Stimulated activated naive CD4-positive, alpha-beta T cell treated with Interleukin-2 at 50 U/mL for 16 hours (primary cell): ENCODE results near the gene PELI2.
A peak's percentile ranks its signal among the peaks of the same experiment; 100 is the strongest.

Experiments used
- DNase-seq: peaks from one replicate; lab custom pipeline; 2025; lab: John Stamatoyannopoulos, UW

Gene PELI2

DNA sequence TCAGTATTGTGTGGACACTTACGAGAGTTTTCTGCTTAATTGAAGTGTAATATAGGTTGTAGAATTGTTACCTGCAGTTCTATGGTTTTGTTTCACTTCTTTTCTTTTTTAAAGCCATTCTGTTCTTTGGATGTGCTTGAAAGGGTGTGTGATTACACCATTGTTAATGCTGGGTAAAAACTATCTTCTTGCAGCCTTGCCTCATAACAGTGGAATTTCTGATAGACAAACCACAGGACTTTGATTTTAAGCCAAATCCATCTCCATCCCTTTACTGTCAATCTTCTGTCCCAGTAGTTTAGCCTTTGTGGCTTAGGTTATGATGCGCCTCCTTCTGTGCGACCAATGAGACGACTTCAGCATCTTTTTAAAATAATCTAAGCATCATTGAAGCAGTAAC lies 182.3 kb downstream of the PELI2 start:
- no peak for DNase-seq

DNA sequence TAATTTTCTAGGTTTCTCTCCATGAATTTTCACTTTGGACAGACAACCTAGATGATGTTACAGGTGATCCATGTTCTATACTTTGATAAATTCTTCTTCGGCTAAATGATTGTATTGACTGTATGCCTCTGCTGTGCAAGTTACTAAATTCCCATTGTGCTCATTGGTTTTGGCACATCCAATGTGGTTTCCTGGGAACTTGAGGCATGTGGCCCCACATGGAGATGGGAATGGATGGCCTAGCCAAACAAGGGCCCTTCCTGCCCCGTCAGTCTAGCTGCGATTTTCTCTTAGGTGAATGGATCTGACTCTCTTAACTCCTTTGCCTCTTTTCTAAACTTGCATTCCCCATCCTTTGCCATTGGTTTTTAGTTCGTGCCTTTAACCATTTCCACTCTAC lies 186.2 kb downstream of the PELI2 start:
- no peak for DNase-seq

DNA sequence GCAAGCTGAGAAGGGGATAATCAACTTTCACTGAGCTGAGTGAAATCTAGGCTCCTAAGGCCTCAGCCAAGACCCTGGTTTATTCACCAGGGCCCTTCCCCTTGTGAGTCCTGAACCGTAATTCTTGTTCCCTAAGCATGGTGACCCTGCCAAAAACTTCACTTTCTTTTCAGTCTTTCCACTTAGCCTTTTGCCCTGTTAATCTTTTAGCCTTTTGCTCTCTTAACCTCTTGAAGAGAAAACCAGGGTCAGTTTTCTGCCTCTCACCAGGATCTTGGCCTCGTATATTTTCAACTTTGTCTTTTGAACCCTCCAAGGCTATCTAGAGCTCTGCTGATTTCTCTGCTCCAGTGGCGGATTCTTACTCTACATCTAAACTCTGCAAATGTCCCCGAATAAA lies 191.0 kb downstream of the PELI2 start:
- DNase-seq = no peak

DNA sequence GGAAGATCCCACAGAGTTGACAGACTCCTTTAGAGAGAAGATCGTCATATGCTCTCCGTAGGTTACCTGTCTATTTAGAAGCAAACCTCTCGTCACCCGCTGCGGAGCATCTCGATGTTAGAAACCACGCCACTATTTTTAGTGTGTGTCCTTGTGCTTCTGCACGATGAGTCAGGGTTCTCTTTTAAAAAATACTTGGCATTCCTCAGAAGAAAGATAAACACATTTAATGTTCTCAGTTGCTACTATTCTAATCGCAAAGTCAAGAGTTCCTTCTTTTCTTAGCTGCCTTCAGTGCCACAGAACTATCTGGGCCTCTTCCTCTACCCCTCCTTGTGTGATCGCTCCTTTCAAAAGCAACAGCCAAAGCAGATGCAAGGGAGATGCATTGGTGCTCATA lies 192.4 kb downstream of the PELI2 start:
- no peak for DNase-seq

DNA sequence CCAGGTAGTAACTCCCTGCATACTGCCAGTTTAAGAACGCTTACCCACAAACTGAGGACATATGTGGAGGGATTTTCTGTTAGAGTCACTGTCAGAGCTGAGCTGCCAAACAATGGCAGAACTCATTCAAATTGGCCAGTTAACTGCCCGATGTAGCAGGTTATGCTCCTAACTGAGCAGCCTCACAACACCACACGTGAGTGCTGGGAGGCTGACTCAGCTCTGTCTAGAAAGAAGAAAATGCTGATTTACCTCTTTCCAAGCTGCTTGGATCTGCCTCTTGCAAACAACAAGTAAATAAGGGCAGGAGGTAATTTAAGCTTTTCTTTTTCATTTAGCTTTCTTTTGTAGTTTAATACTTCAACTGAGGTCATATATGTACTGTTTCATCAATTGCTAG lies 195.6 kb downstream of the PELI2 start:
- no peak for DNase-seq

DNA sequence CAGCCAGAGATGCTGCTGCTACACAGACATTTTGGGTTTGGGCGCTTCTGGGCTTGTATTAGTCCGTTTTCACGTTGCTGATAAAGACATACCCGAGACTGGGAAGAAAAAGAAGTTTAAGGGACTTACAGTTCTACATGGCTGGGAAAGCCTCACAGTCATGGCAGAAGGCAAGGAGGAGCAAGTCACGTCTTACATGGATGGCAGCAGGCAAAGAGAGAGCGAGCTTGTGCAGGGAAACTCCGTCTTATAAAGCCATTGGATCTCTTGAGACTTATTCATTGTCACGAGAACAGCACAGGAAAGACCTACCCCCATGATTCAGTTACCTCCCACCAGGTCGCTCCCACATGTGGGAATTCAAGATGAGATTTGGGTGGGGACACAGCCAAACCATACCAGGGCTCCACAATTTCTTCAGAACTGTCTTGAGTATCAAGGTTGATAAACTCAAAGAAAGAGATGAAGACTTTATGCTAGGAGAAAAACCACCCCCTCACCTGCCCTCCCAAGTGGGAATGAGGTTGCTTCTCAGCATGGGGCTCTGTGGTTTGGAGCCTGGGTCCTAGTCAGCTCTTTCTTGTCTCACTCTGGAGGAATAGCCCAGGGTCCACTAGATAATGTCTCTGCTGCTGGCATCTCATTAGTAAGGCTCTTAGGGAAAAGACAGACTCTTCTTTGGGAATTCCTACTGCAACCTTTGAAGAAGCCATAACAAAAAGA lies 200.3 kb downstream of the PELI2 start:
- no peak for DNase-seq

DNA sequence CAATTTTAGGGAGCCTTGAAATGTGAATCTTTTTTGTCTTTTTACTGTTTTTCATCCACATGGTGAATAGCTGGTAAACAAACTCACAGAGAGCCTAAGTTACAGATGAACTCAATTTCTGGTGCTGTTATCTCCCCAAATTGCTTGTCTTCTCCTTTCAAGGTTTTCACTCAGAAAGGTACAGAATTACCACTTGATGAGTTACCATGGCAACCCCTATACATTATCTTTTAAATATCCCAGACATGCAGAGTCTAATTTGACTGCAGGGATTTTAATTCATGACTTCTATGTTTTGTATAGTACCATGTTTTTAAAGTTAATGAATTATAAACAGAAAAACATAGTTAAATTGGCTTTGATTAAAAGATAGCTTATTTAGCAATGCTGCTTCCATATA lies 203.7 kb downstream of the PELI2 start:
- DNase-seq = no peak

DNA sequence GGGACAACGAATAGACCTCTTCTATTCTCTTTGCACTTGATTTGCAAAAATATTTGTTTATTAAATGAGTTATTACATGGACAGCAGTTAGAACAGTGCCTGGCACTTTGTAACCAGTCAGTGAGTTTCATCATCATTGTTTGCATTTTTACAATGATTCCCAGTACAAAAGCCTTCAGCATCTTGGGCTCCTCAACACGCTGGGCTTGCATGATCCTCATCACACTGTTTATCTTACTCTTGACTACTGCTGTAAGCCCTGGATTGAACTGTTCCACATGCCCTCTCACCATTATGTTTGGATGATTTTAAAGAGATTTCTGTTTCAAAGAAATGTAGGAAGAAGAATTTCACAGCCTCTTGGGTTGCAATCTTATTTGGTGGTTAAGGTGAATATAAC lies 204.3 kb downstream of the PELI2 start:
- no peak for DNase-seq

DNA sequence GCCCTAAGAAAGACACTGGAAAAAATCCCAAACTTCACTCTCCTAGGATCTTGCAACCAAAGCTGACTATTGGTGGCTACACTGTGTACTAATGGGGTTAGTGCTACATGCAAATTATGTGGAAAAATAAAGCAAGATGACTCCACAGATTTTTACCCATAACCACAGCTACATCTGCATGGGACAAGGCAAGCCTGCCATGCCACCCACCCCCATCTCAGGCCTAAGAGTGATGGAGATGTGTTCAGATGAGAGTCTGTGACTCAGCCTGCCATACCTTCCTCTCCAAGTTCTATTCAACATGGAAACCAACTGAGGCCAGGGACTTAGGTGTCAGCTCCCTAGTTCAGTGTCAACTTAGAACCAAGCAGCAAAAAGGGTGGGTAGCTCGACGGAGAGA lies 206.2 kb downstream of the PELI2 start:
- no peak for DNase-seq

DNA sequence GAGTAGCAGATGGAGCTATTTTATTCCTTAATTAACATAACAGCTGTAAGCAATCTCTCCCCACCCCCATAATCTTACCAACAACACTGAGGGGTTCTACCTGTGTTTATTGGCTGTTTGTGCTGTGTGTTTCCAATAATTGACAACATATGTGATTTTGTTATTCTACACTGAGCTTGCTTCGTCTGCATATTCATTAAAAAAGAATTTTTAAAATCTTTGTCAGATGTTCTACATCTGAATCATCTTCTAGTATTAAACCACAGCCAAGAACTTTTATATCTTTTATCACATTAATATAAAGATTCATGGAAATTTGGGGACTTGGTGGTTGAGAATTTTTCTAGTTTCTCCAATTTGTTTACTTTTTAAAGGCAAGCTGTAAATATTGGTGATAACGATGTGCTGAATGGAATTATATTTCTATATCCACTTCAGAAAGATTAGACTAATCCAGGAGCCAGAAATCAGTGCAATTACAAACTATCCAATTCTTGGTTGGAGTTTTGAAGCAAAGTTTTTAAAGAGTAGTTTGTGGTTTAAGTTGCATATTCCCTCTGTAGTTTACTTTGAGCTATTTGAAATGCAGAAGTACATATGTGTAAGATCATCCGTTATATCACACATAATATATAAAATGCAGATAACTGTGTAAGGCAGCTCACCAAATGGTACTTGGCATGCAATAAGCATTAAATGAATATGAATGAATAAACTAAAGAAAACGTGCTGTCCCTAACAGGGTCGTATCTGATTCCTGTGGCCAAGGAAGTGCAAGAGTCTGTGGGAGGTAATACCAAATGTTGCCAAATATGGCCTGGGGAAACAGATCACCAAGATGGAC lies 206.9 kb downstream of the PELI2 start:
- no peak for DNase-seq

DNA sequence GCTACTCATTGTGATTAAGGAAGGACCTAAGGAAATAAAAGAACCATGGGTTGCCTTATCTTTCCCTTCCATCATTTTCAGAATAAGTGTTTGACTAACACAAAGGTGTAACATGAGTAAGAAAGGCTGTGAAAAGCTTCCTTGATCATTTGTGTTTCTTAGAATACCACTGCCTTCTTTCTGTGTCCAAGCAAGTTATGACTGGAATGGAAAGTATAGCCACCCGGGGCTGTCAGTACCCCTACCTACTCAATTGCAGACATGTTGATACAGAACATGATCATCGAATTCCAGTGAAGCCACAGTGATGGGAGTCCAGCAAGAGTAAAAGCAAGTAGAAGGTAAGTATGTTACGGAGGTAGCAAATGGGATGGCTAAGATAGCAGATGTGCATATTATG lies 209.8 kb downstream of the PELI2 start:
- no peak for DNase-seq

DNA sequence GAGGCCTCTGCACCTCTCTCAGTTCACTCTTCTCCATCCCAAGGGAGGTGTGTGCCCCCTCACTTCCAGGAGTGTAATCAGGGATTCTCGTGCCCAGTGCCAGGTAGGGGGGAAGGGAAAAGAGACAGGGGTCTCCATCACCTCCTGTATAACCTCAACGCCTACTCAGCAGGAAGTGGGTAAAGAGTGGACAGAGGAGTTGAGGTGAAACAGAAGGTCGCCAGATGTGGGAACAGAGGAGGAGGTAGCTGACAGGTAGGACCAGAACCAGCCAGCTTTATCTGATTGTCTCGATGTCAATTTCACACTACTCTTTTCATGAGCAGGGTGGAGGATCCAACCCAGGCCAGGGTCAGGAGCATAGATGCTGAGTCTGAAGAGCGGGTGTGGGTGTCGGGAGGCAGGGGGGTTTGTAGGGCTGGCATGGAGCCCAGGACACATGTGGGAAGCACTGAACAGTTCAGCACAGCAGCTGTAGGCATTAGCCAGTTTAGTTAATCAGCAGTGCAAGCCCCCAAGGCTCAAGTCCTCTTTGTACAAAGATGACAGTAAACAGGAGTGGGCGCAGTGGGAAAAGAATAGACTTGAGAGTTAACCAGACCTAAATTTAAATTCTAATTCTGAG lies 213.5 kb downstream of the PELI2 start:
- DNase-seq = no peak

DNA sequence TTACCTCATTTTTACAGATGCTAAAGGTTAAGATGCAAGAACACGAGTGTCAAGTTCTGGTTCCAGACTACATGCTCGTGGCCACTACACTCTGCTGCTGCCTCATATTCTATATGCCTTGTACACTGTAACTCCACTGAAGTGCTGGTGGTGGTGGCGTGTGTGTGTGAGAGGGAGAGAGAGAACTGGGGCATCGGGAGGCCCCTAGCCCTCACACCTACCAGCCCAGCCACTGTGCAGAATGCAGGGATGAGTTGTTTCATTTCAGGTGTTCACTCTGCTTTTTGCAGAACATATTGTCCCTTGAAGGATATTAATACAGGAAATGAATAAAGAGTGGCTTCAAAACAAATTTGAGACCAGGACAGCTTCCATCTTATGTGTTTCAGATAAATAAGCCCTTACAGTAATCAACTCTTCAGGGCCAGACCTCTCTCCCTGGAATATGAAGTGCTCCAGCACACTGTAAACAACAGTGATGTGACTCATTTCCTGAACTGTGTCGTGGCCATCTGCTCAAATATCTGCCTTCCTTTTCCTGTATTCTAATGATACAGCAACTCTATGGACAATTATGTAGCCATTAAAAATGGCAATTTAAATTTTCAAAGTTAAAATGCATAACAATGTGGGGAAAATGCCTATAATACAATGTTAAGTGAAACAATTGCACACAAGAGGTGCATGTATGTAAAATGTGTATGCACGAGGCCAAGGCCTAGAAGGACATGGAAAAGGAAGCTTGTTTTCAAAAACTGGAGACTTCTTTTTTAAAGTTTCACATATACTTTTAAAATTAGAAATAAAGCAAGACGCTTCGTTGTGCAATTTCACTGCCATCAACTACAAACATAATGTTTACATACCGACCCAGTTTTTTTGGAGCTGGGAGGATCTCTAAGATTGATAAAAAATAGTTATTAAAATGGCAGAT lies 215.4 kb downstream of the PELI2 start:
- no peak for DNase-seq

DNA sequence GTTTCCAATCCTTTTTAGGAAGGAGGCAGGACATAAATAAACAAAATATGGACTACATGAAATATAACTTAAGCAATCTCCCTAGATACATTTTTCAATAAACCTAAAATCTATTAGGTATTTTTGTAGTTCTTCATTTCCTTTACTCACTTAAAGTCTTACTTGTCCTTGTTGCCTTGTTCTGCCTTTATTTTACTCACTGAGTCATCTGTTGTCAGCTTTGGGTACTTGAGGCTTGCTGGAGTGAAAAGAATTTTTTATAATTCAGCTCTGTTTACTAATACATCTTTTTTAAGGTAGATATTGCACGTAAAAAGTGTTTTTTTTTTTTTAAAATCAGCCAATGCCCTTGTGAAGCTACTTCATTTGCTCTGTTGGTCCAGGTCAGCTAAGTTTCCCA lies 216.2 kb downstream of the PELI2 start:
- DNase-seq = no peak

DNA sequence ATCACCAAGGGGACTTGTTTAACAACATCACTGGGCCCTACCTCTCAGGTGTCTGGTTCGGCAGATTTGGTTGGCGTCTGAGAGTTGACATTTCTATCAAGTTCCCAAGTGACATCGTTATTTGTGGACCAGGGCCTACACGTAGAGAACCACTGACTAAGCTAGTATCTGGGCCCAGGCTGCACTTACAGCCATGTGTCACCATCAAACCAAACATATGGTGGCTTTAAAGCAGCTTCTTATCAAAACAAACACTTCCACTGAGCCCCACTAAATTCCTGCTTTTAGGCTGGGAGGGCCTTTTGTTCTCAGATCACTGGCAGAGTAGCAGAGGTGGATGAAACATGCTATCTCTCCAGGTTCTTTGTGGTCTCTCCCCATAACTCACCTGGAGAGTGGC lies 220.5 kb downstream of the PELI2 start:
- no peak for DNase-seq

DNA sequence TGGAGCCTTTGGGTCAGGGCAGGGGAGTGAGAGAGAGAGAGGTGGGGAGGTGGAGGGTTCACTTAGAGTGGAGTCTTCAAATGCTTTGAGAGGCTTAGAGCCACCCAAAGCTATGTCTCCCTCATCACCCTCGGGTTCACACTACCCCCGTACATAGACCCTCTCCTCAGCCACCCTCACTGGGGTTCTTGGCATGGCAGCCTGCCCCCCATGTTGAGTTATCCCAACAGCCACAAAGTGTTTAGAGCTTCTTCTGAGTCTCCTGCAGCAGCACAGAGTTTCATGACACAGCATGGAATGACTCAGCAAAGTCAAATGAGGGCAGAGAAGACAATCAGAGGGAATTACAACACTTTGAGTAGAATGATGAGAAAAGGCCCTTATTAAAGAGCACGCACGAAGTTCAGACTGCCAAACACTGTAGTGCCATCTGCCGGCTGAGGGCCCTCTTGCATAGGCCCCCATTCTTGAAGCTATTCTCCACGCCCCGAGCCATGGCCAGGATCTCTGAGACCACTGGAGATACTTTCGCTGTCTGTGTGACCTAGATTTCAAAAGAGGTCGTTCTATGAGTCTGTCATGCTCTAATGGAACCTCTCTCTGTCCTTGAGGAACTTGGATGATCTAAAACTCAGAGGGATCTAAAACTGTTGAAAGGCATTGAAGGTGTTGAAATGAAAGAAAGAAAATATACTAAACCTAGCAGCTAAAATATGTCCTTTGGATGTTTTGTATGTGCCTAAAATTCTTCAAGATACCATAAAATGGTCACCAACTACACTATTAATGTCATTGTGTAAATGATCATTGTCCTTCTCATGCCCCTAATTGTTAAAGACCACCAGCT lies 221.9 kb downstream of the PELI2 start:
- DNase-seq = peak; percentile 27

DNA sequence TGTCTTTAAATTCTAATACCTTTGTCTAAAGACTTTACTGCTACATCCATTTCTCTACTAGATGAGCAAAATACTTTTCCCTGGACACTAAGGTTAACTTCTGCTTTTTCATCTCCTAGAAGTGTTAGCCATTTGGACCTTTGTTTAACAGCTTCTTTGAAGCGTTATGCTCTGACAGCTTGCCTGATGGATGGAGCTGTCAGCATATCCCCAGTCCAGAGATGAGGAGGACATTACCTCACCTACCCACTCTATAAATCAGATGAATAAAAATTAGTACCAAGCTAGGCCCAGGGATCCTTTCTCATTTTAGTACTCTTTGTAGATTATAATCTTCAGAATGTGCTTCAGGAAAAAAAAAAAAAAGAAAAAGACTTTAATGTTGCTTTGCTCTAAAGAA lies 222.7 kb downstream of the PELI2 start:
- no peak for DNase-seq

DNA sequence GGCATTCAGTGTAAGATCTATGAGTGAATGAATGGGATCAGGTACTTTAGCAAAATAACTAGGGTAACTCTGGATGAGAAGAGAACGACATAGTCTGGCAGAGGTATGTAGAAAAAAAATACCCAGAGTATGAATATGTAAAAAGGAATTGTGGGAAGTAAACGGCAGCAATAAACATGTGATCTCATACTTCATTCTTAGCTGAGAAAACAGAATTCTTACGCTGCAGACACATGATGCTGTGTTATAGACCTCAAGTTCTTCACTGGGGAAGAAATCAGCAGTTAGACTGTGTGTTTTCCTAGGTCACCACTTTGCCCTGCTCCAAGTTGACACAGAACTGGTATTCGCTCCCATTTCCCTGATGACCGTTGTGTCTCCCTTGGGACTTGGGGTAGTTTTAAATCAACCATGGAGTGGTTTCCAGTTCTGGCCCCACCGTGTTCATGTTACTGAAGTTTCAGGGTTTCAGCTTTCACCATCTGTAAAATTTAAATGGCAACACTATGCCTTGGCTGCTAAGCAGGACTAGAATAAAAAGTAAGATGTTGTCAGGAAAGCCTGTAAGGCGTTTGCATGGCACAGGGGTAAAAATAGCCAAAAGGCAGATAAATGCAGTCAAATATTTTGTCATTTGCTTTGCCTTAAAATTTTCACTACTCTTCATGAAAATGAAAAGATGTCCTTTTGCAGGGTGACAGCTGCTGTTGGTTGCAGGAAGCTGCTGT lies 223.7 kb downstream of the PELI2 start:
- DNase-seq = no peak

DNA sequence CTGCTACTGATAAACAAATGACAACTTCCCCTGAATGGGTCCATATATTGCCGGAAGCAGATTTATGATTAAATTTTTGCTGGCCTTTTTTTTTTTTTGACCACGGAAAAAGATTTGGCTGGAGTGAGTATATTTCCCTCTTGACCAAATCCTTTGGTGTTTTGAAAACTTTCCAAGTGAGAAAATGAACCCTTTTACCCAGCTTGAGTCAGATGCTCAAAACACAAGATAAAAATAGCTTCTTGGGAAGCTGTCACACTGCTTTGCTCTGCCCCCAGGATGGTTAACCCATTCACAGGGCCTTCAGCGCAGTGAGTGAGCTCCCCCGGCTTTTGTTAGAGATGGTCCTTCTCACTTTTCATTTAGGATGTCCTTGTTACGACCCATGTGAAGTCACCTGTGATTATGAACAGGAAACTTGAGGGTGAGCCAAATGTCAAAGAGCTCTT lies 224.3 kb downstream of the PELI2 start:
- DNase-seq = no peak

DNA sequence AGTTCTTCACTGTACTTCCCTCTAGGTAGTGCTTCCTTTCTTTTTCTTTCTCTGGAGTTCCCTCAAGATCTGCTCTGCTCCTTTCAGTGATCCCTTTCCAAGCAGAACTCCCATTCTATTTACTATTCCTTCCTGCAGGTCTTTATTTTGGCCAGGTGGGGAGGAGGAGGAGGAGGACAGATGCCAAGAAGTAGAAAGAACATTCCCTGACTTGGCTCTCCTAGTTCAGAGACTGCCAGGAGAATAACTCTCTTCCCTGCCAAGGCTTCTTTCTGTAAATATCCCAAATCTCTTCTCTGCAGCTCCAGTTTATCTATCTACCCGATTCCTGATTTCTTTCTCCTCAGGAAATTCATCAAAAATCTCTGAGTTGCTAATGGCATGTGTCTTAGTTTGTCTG lies 231.7 kb downstream of the PELI2 start:
- no peak for DNase-seq
